H9 (cell line): ENCODE measurements around the gene SLCO2A1. TPM values are rescaled to one million over a fixed set of nuclear protein-coding genes. Genes with fewer than 3 reads are reported as not detected.
A peak's percentile ranks its signal among the peaks of the same experiment; 100 is the strongest.

Experiments
- DNase-seq: peaks from one replicate; pipeline ENCODE4 v3.0.0-alpha.2; 2017
- H2AFZ ChIP-seq: one replicate; pipeline ENCODE4 v1.6.1; 2013; ENCODE audit warnings: mild to moderate bottlenecking, low read length, control low read depth, moderate library complexity
- H2AK5ac ChIP-seq: 2 replicates; pipeline ENCODE4 v1.6.1; 2013; ENCODE audit warnings: low read length, control low read depth, mixed read lengths; ENCODE audit not compliant: insufficient read length
- H2BK120ac ChIP-seq: one replicate; pipeline ENCODE4 v1.6.1; 2013; ENCODE audit warnings: low read depth, mild to moderate bottlenecking, low read length, control low read depth, inconsistent platforms; ENCODE audit not compliant: poor library complexity, severe bottlenecking
- H2BK12ac ChIP-seq: 2 replicates; pipeline ENCODE4 v1.6.1; 2013; ENCODE audit warnings: low read length, control low read depth, mixed read lengths, low read depth; ENCODE audit not compliant: insufficient read length
- H2BK15ac ChIP-seq: 2 replicates; pipeline ENCODE4 v1.6.1; 2013; ENCODE audit warnings: low read depth, low read length, control low read depth
- H2BK20ac ChIP-seq: one replicate; pipeline ENCODE4 v1.6.1; 2013; ENCODE audit warnings: low read depth, mild to moderate bottlenecking, low read length, control low read depth, inconsistent platforms; ENCODE audit not compliant: poor library complexity, severe bottlenecking
- H2BK5ac ChIP-seq: 2 replicates; pipeline ENCODE4 v1.6.1; 2013; ENCODE audit warnings: low read length, control low read depth, mixed read lengths; ENCODE audit not compliant: insufficient read length
- H3K14ac ChIP-seq: 2 replicates; pipeline ENCODE4 v1.6.1; 2013; ENCODE audit warnings: low read length, control low read depth; ENCODE audit not compliant: insufficient read depth
- H3K18ac ChIP-seq: 2 replicates; pipeline ENCODE4 v1.6.1; 2013; ENCODE audit warnings: low read depth, mild to moderate bottlenecking, mixed read lengths, low read length, control low read depth; ENCODE audit not compliant: insufficient read length
- H3K23ac ChIP-seq: 2 replicates; pipeline ENCODE4 v1.6.1; 2013; ENCODE audit warnings: low read length, control low read depth, mixed read lengths, low read depth; ENCODE audit not compliant: insufficient read length
- H3K23me2 ChIP-seq: 2 replicates; pipeline ENCODE4 v1.6.1; 2013; ENCODE audit warnings: low read depth, mild to moderate bottlenecking, mixed read lengths, low read length, control low read depth; ENCODE audit not compliant: insufficient read length, poor library complexity, severe bottlenecking
- H3K27ac ChIP-seq: 2 replicates; pipeline ENCODE4 v1.5.1; 2013; ENCODE audit warnings: low read length, control low read depth, mixed read lengths, low read depth; ENCODE audit not compliant: insufficient read length
- H3K27me3 ChIP-seq: 2 replicates; pipeline ENCODE4 v1.6.1; 2013; ENCODE audit warnings: low read length, control low read depth, inconsistent platforms; ENCODE audit not compliant: insufficient read depth
- H3K4ac ChIP-seq: 2 replicates; pipeline ENCODE4 v1.6.1; 2013; ENCODE audit warnings: low read depth, mild to moderate bottlenecking, control low read depth, inconsistent platforms, low read length, moderate library complexity
- H3K4me1 ChIP-seq: 2 replicates; pipeline ENCODE4 v1.6.1; 2013; ENCODE audit warnings: low read length, control low read depth, inconsistent platforms; ENCODE audit not compliant: insufficient read depth
- H3K4me2 ChIP-seq: 2 replicates; pipeline ENCODE4 v1.6.1; 2013; ENCODE audit warnings: low read length, control low read depth, mixed read lengths; ENCODE audit not compliant: insufficient read length, insufficient read depth
- H3K56ac ChIP-seq: 2 replicates; pipeline ENCODE4 v1.6.1; 2013; ENCODE audit warnings: low read depth, mild to moderate bottlenecking, mixed read lengths, low read length, control low read depth; ENCODE audit not compliant: insufficient read length
- H3K79me1 ChIP-seq: 2 replicates; pipeline ENCODE4 v1.6.1; 2013; ENCODE audit warnings: low read depth, mild to moderate bottlenecking, moderate library complexity, low read length, control low read depth, inconsistent platforms; ENCODE audit not compliant: insufficient read depth, poor library complexity, severe bottlenecking
- H3K79me2 ChIP-seq: 2 replicates; pipeline ENCODE4 v1.6.1; 2013; ENCODE audit warnings: low read length, control low read depth, inconsistent platforms; ENCODE audit not compliant: insufficient read depth
- H3K9ac ChIP-seq: 2 replicates; pipeline ENCODE4 v1.6.1; 2013; ENCODE audit warnings: low read length, control low read depth, mixed read lengths; ENCODE audit not compliant: insufficient read length; ENCODE audit errors: extremely low read depth
- H3K9me3 ChIP-seq: one replicate; pipeline ENCODE4 v1.6.1; 2013; ENCODE audit warnings: low read depth, low read length, inconsistent platforms; ENCODE audit not compliant: control insufficient read depth
- H3T11ph ChIP-seq: one replicate; pipeline ENCODE4 v1.6.1; 2013; ENCODE audit warnings: mild to moderate bottlenecking, low read length, control low read depth, inconsistent platforms
- H4K20me1 ChIP-seq: one replicate; pipeline ENCODE4 v1.6.1; 2013; ENCODE audit not compliant: control insufficient read depth, insufficient read length, insufficient read depth
- H4K5ac ChIP-seq: 2 replicates; pipeline ENCODE4 v1.6.1; 2013; ENCODE audit warnings: low read depth, mild to moderate bottlenecking, mixed read lengths, low read length, control low read depth; ENCODE audit not compliant: insufficient read length
- H4K8ac ChIP-seq: replicated peaks from 2 replicates; pipeline ENCODE4 v1.6.1; 2013; ENCODE audit warnings: low read length, control low read depth, mixed read lengths, low read depth; ENCODE audit not compliant: insufficient read length
- H4K91ac ChIP-seq: 2 replicates; pipeline ENCODE4 v1.6.1; 2013; ENCODE audit warnings: low read depth, mild to moderate bottlenecking, moderate library complexity, mixed read lengths, low read length, control low read depth; ENCODE audit not compliant: insufficient read length
- H3K27ac Mint-ChIP-seq, 3 experiments: 2 replicates in 2 of 3; 3 replicates in 1 of 3; pipeline ENCODE4 v1.8.0; 2020 to 2021; ENCODE audit warnings: mixed read lengths in 3 of 3, mild to moderate bottlenecking in 1 of 3, moderate library complexity in 1 of 3
- H3K27me3 Mint-ChIP-seq: 2 replicates; pipeline ENCODE4 v1.8.0; 2021; ENCODE audit warnings: low read depth, mild to moderate bottlenecking, moderate library complexity, mixed read lengths
- H3K36me3 Mint-ChIP-seq, 3 experiments: 2 replicates in 2 of 3; 3 replicates in 1 of 3; pipeline ENCODE4 v1.8.0; 2020 to 2021; ENCODE audit warnings: low read depth in 3 of 3, mixed read lengths in 3 of 3; ENCODE audit not compliant: insufficient read depth in 1 of 3
- H3K4me1 Mint-ChIP-seq, 2 experiments: 2 replicates each; pipeline ENCODE4 v1.8.0; 2020; ENCODE audit warnings: mixed read lengths in 2 of 2
- H3K4me3 Mint-ChIP-seq, 2 experiments: 2 replicates in 1 of 2; 3 replicates in 1 of 2; pipeline ENCODE4 v1.8.0; 2020 to 2021; ENCODE audit warnings: mild to moderate bottlenecking in 2 of 2, mixed read lengths in 2 of 2, moderate library complexity in 1 of 2
- H3K9me3 Mint-ChIP-seq, 2 experiments: 2 replicates in 1 of 2; 3 replicates in 1 of 2; pipeline ENCODE4 v1.8.0; 2020; ENCODE audit warnings: mild to moderate bottlenecking in 2 of 2, mixed read lengths in 2 of 2, moderate library complexity in 1 of 2
- WGBS: extraction: QIAGEN DNeasy Blood & Tissue Kit; methylation state at CpG from one replicate; pipeline ENCODE4 v1.1.7; 2013; ENCODE audit warnings: missing lambda C conversion rate, low lambda C conversion rate, mixed read lengths; ENCODE audit not compliant: insufficient read length; ENCODE audit errors: extremely low coverage; 5-methylcytosine and 5-hydroxymethylcytosine counted together
- total RNA-seq: library from RNA; stranded (reverse); gene quantifications from 2 replicates; pipeline ENCODE4 v1.2.1, GENCODE V29; 2021
- TF ChIP-seq, protein P1 (sequence below): fragments of 200-600 bp; sonication (generic); conservative IDR thresholded peaks from 3 replicates; pipeline ENCODE4 v1.8.0; 2021; ENCODE audit warnings: antibody characterized with exemption, mild to moderate bottlenecking

Gene SLCO2A1
- total RNA-seq, 1 experiment from 2014 or later: 0.98 TPM

DNA sequence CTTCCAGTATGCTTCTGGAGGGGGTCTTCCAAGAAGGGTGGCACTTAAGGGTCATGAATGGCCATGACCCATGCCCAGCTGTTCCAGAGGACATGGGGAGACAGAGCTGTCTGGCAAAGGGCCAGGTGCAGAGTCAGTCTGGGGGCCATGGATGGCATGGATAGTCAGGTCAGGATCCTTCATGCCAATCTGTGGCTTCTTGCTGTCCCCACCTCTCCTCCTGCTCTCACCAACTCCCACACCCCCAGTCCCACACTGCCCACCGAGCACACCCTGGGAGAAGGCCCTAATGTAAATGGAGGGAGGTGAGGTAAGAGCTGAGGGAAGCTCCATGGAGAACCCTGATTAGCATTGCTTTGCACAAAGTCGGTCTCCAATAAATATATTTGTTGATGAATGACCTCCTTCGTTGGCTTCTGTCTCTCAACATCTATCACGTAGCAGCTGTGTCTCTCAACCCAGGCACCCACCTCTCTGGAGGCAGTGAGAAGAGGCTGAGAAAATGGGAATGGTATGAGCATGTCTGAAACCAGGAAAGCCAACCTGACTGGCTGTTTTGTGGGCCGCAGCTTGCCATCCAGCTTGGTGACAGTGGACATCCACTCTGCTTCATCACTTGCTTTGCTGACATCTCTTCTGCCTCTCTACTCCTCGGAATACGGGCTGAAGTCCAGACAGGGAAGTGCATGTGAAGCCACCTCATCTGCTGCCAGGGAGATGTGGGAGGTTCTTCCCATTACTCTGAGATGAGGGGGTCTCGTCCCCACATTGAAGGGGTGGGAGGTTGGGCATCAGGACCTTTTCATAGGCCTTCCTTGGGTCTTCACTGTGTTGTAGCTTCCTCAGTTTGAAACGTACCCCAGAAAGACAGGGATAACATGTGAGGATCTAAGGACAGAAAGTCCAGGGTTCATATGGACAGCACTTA is 96.4 kb downstream of the SLCO2A1 start:
- Mint-ChIP-seq H3K27me3 (peaks cover 12% of the 10 kb centered on the region), H3K36me3 (no peaks in the 10 kb centered on the region), H3K9me3 (0 out of 5 replicates have a peak, but pooled peaks cover 0 to 2% of the 10 kb centered on the region in 2 experiments), H3K27ac (no peak overlapping the region), H3K4me3 (no peak overlapping the region), H3K4me1 (peaks cover 0 to 10% of the 10 kb centered on the region in 2 experiments; a peak in 3 of 4 replicates)
- H3K56ac ChIP-seq: no peak overlapping the region
- WGBS: no CpG with 5 or more reads among the region's 9 CpGs
- H4K91ac ChIP-seq: no peak overlapping the region
- no peak overlapping the region for H3K18ac ChIP-seq
- H2BK20ac ChIP-seq: no peak overlapping the region
- H4K8ac ChIP-seq: no peak overlapping the region
- no peak overlapping the region for H3K4me2 ChIP-seq
- no peaks in the 10 kb centered on the region for H3K4me1 ChIP-seq
- H4K5ac ChIP-seq: no peak overlapping the region
- H3K23ac ChIP-seq: no peak overlapping the region
- no peaks in the 10 kb centered on the region for H3K9me3 ChIP-seq
- no peak overlapping the region for H2AFZ ChIP-seq
- no peak overlapping the region for H3K14ac ChIP-seq
- H3K27me3 ChIP-seq: no peaks in the 10 kb centered on the region; the same call in 1 of the 2 replicates
- H2BK5ac ChIP-seq: no peak overlapping the region
- no peak overlapping the region for H2AK5ac ChIP-seq
- H2BK15ac ChIP-seq: no peak overlapping the region
- no peaks in the 10 kb centered on the region for H4K20me1 ChIP-seq
- no peaks in the 10 kb centered on the region for H3K79me1 ChIP-seq
- TF ChIP-seq, protein P1, sequence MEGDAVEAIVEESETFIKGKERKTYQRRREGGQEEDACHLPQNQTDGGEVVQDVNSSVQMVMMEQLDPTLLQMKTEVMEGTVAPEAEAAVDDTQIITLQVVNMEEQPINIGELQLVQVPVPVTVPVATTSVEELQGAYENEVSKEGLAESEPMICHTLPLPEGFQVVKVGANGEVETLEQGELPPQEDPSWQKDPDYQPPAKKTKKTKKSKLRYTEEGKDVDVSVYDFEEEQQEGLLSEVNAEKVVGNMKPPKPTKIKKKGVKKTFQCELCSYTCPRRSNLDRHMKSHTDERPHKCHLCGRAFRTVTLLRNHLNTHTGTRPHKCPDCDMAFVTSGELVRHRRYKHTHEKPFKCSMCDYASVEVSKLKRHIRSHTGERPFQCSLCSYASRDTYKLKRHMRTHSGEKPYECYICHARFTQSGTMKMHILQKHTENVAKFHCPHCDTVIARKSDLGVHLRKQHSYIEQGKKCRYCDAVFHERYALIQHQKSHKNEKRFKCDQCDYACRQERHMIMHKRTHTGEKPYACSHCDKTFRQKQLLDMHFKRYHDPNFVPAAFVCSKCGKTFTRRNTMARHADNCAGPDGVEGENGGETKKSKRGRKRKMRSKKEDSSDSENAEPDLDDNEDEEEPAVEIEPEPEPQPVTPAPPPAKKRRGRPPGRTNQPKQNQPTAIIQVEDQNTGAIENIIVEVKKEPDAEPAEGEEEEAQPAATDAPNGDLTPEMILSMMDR: no peak
- peak; percentile 15 for DNase-seq
- H3K27ac ChIP-seq: no peak overlapping the region
- no peak overlapping the region for H3T11ph ChIP-seq
- H3K23me2 ChIP-seq: no peaks in the 10 kb centered on the region
- H2BK120ac ChIP-seq: no peak overlapping the region
- H3K9ac ChIP-seq: no peak overlapping the region
- H3K4ac ChIP-seq: no peak overlapping the region
- no peaks in the 10 kb centered on the region for H3K79me2 ChIP-seq
- no peak overlapping the region for H2BK12ac ChIP-seq
